Hepatic stellate cell (primary cell): Measurements from ENCODE around the gene ACER3.
"Not testable (repeated sequence)": the region's sequence is repeated elsewhere in the genome, so short reads cannot be mapped to it uniquely, and the experiment has no call there.

Source experiments
- DNase-seq: peaks from one replicate; pipeline ENCODE4 v3.0.0; 2011; ENCODE audit warnings: low spot score

Gene ACER3

DNA sequence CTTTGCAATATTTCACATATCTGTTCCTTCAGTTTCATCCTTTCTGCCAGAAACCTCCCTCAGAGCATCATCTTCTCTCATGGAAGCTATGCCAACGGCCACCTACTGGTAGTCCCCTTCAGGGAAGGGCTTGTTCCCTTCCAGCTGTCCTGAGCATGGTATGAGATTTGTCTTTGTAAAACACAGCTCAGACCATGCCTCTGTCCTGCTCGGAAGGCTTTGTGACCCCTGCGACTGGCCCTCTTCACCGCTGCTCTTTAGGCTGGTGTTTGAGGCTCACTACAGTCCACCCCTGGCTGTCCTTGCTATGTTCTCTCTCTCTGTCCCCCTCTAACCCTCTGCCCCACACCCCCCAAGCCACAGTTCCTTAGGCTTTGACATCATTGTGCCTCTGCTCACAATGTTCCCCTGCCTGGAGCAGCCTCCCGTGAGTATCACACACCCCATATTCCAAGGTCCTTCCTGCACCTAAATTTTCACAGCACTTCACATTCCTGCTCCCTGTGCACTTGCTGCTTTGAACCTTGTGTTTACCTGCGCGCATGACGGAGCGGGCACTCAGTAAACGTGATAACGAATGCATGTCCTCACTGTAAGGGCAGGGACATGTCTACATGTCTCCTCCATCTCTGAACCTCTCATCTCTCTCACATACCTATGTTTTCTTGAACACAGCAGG lies 24.0 kb upstream of the ACER3 start:
- DNase-seq: no peak

DNA sequence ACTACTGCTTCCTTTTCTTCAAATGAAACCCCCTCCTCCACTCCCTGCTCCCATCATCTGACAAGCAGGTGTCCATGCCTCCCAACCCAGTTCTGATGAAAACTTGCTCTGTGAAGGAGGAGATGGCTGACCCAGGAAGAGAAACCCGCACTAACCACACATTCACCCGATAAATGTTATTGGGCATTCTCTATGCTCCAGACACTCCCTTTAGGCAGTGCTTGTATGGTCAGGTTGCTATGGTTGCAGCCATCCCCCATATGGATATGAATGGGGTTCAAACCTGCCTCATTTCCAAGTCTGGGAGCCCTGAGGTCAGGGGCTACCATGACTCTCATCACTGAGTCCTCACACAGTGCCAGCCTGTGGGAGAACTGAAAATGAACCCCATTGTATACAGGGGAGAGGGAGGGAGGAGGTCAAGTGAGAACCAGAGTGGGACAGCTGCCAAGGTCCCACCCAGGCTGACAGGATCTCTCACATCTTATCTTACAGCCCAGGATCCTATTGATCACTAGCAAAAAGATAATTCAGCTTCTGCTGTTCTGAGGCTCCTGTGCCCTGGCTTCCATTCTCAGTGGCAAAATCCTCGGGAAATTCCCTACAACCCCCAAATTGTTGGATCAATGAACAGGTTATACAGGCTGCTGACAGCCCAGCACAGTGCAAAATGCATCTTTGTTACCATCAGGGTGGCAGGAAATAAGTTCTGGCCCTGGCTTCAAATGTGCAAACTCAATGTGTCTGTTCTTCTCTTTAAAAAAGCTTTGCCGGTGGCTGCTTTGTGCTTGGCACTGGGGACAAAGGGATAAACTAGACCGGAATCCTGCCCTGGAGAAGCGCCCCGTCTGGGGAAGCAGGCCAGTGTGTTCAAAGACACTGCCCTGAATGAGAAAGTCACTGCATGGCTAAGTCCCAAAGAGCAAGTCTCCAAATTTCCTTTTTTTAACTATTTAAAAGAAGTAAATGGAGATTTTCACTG lies 22.7 kb upstream of the ACER3 start:
- DNase-seq: no peak

GRCh38 chr11:76838678-76839068 lies 22.0 kb upstream of the ACER3 start:
- DNase-seq: no peak

- no peak for DNase-seq
These were observed 21.4 kb upstream of the ACER3 start for GRCh38 chr11:76839311-76839710.

DNA sequence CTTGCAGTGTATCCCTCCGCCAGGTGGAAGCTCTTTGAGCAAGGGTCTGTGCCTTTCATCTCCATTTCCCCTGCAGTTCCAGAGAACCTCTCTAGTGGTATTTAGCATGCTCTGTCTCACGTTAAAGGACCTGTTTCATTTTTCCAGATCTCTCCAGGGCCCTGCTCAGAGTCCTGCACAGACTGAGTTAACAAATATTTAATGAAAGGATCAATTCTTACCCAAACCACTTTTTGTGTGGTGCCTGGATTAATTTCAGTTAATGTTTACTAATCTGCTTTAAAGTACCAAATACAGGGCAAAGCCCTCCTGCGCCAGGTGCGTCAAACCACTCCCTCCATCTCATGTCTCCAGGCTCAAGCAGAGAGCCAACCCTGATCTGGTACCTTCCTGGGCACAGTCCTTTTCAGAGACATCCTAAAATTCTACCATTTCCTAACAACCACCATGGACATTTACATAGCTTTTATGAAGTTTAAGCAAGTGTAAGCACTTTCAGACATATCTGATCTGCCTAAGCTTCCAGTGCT lies 18.7 kb upstream of the ACER3 start:
- no peak for DNase-seq

DNA sequence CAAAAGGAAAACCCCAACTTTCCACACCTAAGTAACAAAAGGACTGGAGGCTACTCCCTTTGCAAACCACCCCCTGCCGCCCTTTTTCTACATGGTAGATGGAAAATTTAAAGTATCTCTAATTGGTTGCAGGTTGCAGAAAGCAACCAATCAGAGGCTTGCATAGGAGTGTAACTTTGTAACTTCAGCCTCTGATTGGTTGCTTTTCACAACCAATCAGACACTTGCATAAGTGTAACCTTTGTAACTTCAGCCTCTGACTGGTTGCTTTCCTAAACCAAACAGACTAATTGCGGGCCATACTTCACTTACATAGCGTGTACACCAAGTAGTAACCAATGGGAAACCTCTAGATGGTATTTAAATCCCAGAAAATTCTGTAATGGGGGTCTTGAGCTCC lies 16.8 kb upstream of the ACER3 start:
- no peak for DNase-seq

GRCh38 chr11:76844511-76844910 lies 16.2 kb upstream of the ACER3 start:
- no peak for DNase-seq

DNA sequence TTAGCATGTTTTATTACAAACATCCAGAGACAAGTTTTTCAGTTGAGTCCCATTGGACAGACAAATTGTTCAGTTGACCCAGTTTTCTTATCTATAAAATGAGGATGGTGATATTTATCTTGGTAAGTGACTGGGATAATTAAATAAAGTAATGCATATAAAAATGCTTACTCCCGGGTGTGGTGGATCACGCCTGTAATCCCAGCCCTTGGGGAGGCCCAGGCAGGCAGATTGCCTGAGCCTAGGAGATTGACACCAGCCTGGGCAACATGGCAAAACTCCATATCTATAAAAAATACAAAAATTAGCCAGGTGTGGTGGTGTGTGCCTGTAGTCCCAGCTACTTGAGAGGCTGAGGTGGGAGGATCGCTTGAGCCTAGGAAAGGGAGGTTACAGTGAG lies 15.6 kb upstream of the ACER3 start:
- no peak for DNase-seq

DNA sequence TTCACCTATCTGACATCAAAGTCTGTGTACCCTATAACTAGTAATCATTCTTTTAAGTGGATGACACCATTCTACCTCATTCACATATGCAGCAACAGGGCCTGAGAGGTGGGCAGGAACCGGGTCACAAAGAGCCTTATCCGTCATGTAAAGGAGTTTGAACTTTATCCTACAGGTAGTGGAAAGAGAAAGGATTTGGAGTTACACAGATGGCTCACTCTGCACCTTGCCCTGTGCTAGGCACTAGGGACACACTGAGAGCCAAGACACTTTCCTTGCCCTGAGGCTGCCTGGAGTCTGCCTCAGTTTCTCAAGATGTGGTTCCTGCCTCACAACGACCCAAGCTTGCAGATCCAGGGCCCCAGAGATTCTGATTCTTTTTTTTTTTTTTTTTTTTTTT lies 14.3 kb upstream of the ACER3 start:
- DNase-seq: no peak

DNA sequence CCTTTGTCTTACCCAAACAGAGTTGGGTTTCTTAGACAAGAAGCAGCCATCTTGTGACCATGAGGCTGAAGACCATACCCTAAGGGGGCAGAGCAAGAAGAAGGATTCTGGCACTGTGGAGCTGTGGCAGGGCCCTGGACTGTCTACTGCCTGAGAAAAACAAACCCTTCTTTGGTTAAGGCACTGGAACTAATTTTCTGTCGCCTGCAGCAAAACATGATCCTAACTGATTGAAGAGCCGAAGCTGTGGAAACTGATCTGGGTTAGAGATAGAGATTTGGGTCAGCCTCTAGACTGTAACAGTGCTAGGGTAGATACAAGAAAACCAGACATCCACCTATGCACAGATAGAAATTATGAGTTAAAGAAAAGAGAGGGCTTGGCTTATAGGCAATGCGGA lies 11.3 kb upstream of the ACER3 start:
- no peak for DNase-seq

- no peak for DNase-seq
These were observed 10.6 kb upstream of the ACER3 start for GRCh38 chr11:76850130-76850529.

- DNase-seq: no peak
These were observed 9.9 kb upstream of the ACER3 start for GRCh38 chr11:76850815-76851214.

- no peak for DNase-seq
These were observed 6.0 kb upstream of the ACER3 start for GRCh38 chr11:76854709-76855108.

DNA sequence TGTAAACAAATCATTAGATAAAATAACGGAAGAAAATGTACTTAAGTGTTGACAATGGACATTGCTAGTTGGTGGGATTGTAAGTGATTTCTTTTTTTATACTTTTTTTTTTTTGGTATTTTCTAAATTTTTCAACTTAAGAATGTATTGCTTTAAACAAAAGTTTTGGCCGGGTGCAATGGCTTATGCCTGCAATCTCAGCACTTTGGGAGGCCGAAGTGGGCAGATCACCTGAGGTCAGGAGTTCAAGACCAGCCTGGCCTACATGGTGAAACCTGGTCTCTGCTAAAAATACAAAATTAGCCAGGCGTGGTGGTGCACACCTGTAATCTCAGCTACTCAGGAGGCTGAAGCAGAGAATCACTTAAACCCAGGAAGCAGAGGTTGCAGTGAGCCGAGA lies 5.0 kb upstream of the ACER3 start:
- DNase-seq: not testable (repeated sequence)

DNA sequence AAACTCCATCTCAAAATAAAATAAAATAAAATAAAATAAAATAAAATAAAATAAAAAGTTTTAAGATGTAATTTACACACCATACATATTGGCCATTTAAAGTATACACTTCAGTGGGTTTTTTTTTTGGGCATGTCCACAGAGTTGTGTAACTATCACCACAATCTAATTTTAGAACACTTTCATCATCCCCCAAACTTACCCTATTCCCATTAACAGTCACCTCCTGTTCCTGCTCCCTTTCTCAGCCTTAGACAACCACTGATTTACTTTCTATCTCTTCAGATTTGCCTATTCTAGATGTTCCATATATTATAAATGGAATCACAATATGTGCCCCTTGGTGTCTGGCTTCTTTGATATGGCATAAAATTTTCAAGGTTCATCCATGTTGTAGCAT lies 4.6 kb upstream of the ACER3 start:
- DNase-seq: no peak

DNA sequence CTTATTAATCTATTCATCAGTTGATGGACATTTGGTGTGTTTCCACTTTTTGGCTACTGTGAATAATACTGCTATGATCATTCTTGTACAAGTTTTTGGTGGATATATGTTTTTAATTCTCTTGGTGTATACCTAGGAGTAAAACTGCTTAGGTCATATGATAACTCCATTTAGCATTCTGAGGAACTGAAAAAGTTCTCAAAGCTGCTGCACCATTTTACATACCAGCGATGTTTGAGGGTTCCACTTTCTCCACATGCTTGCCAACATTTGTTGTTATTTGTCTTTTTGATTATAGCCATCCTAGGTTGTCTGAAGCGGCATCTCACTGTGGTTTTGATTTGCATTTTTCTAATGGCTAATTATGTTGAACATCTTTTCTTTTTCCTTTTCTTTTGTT lies 4.1 kb upstream of the ACER3 start:
- no peak for DNase-seq

DNA sequence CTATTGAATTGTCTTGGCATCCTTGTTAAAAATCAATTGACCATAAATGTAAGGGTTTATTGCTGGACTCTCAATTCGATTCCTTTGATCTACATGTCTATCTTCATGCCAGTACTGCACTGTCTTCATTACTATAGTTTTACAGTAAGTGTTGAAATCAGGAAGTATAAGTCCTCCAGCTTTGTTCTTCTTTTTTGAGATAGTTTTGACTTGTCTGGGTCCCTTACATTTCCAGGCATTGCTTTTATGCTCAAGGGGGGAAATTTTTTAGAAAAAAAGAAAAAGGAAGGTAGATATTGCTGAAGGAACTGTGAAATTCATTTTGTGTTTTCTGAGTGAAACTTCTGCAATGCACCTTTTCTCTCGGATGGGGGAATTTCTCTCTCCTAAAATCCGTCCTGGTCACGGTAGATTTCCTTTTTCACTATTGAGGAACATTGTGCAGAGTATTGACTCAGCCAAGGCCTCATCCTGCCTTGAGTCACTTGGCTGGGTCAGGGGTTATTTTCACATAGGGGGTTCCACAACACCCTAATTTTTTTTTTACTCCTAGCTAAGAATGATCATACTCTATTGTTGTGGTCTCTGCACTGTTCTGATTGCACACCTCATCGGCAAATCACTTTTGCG lies 2.8 kb upstream of the ACER3 start:
- no peak for DNase-seq

DNA sequence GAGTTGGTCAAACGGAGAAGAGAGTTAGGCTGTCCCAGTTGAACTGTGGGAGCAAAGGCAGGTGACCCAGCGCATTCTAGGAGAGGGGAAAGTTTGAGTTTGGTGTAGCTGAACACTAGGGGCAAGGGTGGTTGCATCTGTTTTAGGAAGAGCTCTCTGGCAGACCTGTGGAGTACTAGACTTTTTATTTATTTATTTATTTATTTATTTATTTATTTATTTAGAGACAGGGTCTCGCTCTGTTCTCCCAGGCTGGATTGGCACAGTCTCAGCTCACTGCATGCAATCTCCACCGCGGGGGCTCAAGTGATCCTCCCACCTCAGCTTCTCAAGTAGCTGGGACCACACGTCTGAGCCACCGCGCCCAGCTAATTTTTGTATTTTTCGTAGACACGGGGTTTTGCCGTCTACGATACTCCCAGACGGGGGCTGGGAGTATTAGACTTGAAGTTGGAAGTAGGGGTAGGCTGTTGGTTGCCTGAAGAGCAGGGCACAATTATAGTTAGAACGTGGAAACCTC lies 950 bp upstream of the ACER3 start:
- DNase-seq: no peak

- peak; percentile 17 for DNase-seq
These were observed 804 bp downstream of the ACER3 start for GRCh38 chr11:76861490-76861953.

- DNase-seq: not testable (repeated sequence)
These were observed 2.1 kb downstream of the ACER3 start for GRCh38 chr11:76862794-76863193.

DNA sequence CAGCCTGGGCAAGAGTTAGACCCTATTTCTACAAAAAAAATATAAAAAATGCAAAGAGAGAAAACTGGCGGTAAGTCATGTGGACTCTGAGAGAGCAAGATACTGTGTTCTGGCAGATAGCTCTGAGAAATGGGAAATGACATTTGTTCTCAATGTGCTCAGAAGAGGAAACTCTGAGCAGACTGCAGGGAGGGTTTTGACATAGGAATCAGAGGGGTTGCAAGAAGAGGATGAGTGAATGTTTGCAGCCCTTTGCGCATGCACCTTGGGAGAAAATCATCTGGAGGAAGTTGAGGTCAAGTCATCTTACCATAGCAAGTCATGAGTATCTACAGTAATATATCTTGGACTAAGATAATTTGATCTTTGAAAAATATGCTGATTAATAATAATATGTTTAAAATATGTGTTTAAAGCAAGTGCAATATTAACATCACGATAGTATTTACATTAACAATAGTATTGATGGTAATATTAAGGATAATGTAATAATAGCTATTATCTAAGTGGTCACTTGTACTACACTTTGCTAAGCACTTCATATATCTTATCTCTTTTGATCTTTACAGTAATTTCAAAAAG lies 2.6 kb downstream of the ACER3 start:
- DNase-seq: no peak
